Head of caudate nucleus (tissue), 42 donors: ENCODE results near the gene WFDC1.

Source experiments
- DNase-seq, 42 donors: peaks; one replicate each; pipeline versions ENCODE4 v3.0.0 to v3.0.0-alpha.2; 2020 to 2021; ENCODE audit warnings: mixed read lengths in 7 of 42
- intact Hi-C: fragments of 100-400 bp; cut with DNase I; formaldehyde crosslinking; loops from one replicate; pipeline ENCODE4 v1.15.0; 2022

Gene WFDC1

DNA sequence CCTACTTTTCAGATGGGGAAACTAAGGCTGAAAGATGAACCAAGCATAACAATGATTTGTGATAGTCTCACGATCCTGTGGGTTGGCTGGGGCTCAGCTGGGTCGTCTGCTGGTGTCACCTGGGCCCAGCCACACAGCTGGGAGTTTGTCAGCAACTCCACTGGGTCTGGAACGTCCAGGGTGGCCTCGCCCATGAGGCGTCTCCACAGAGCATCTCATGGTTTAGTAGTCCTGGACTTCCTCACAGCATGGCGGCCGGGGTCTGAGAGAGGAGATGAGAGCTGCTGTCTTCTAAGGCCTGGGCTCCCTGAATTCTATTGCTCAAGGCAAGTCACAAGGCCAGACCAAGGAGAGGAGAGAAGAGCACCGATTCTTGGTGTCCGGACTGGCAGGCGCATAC, 24.1 kb upstream of the WFDC1 start:
- intact Hi-C loops = no loop called here

DNA sequence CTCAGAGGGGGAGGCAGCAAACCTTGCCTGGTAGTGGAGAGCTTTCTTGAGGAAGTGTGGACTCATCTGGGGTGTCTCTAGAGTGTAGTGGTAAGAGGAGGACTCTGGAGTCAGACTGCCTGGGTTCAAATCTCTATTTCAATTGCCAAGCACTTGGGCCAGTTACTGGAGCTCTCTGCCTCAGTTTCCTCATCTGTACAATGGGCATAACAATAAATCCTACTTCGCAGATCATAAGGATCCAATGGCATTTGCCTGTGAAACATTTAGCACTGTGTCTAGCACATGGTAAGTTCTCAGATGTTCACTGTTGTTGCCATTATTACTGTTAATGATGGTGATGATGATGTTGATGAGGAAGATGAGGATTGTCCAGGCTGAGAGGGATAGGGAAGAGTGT, 23.6 kb upstream of the WFDC1 start:
- intact Hi-C loops = no loop called here
- DNase-seq = no peak

More for the DNA sequence above, 24.1 kb upstream of the WFDC1 start:
- DNase-seq = no peak

DNA sequence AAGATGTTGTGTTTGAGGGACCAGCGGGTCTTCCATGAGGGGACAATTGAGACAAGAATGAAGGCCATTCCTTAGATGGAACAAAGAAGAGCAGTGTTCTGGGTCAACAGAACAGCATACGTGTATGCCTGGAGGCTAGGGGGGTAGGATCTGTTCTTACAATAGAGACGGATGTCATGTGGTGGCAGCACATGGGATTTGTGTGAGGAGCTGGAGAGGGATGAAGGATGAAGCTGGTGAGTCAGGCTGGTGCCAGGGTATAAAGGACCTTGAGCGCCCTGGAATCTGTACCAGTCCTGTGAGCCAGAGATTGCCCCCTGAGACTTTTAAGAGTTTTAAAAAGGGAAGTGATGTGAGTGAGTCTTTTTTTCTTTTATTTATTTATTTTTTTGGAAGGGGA, 22.8 kb upstream of the WFDC1 start:
- no peak for DNase-seq
- intact Hi-C loops = no loop called here

DNA sequence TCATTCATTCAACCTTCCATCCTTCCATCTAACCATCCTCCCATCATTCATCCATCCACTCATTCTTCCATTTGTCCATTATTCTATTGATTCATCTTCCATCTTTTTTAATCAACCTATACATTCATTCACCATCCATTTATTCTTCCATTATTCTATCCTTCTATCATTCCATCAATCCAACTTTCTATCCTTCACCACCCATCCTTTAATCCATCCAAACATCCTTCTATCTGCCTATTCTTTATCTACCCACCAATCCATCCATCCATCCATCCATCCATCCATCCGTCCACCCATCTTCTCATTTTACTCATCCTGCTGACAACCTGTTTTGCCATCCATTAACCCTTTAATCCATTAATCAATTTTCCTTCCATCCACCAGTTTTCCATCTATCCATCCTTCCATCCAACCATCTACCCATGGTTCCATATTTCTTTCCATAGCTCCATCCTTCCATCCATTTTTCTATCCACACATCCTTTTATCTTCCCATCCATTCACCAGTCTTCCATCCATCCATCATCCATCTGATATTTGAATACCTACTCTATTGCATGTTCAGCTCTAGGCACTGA, 21.8 kb upstream of the WFDC1 start:
- intact Hi-C loops = no loop called here
- no peak for DNase-seq

DNA sequence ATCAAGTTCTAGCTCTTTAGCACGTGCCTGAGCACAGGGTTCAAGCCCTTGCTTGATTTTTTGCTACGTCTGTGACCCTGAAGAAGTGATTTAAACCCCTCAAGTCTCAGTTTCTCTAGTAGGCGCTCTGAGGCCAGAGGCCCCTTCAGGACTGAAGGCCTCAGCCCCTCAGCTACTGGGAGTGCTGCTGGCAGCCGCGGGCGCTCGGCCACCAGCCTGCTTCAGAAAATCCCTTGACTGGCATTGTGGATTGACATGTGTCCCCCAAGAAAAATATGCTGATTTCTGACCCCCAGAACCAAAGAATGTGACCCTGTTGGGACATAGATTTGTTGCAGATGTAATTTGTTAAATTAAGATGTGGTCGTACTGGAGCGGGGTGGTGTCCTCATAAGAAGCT, 20.2 kb upstream of the WFDC1 start:
- intact Hi-C loops = no loop called here
- DNase-seq = no peak

DNA sequence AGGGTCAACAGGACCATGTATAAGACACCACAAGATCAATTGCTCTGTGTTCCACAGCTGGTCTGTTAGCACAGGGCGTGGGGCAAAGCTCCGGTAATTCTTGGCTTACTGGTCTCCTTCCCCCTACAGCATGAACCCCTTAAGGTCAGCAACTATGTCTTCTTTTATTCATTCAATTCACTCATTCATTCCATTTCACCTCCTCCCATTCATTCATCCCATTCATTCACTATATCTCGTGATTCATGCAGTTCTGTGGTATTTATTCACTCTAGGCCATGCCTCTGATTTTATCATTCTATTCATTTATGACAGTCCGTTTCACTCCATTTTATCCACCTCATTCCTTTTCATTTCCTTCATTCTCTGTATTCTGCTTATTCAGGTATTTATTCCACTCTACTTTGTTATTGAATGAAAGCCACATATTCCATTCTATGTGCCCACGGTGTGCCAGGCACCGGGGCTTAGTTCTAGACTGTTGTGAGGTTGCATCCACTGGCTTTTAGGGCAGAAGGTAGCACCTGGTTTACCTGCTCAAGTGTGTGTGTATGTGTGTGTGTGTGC, 19.0 kb upstream of the WFDC1 start:
- DNase-seq = no peak
- intact Hi-C loops = loop anchor here (2.0 to 5.0 kb wide), 2 partner anchors 132 to 209 kb away; no protein-coding TSS in a partner anchor

DNA sequence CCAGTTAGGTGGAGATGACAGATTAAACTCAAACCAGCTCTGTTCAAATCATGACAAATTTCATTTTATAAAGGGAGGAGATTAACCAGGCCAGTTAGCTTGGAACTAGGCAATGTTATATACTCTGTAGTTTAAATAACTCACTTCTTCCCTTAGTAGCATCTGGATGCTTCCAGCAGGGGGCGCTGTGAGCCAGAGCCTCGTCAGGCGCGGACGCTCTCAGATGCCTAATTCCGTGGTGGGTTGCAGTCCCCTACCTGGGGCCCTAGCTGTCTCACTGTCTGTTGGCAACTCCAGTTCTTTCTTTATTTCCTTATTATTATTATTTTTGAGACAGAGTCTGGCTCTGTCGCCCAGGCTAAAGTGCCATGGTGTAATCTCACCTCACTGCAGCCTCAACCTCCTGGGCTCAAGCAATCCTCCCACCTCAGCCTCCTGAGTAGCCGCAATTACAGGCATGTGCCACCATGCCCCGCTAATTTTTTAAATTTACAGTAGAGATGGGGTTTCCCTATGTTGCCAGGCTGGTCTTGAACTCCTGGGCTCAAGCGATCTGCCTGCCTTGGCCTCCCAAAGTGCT, 17.3 kb upstream of the WFDC1 start:
- peak; percentile 42 to 96 (median 84) for DNase-seq
- intact Hi-C loops = loop anchor here (2.0 to 5.0 kb wide), 2 partner anchors 130 to 207 kb away; no protein-coding TSS in a partner anchor

DNA sequence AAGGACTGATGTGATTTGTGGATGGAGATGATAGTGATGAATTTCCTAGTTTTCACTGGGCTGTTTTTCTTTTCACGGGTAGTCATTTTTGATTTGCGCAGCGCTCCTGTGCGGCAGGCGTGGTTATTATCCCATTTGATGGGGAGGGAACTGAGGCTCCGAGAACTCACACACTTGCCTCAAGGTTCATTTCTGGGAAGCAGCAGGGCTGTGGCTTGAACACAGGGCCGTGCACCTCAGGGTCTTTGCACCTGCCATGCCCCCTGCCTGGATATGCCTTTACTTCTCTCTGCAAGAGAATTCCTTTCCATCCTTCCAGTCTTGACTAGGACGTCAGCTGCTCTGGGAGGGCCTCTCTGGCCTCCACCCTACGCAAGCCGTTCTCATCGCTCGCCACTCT, 16.3 kb upstream of the WFDC1 start:
- intact Hi-C loops = loop anchor here (5.0 kb wide), 1 partner anchor 129 kb away; no protein-coding TSS in a partner anchor
- no peak for DNase-seq

DNA sequence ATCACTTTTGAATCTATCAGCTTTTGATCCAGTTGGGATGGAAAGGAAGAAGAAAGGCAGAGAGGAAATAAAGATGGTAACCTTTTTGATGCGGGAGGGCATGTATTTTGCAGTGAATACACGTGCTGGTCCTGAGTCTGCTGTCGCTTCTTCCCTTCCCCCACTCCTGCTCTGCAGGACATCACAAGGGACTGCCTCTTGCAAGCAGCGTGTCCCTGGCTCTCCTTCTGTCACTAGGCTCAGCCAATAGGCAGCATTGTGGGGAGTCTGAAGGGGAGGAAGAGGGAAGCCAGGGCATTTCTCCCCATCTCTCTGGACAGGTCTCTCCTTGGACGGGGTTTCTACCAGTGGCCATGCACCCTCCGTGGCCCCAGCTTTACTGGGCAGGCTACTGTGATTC, 15.7 kb upstream of the WFDC1 start:
- DNase-seq = peak in 39 of 42 donors; percentile 24 to 81 (median 57)
- intact Hi-C loops = loop anchor here (5.0 kb wide), 1 partner anchor 128 kb away; no protein-coding TSS in a partner anchor

DNA sequence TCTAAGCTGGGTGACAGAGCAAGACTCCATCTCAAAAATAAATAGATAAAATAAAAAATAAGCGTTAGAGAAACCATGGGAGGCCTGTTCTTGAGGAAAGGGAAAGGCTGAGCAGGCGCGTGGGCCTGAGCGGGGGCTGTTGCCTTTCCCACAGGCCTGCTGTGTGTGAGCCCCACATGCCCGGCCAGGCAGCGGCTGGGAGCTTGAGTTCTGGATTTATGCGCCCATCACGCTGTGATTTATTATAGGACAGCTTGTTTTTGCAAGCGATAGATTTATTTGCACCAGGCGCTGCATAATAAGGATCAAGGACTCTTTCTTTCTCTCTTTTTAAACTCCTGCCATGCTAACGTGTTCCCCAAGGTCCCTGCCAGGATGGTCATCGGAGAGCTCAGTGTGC, 14.8 kb upstream of the WFDC1 start:
- DNase-seq = no peak
- intact Hi-C loops = loop anchor here (5.0 kb wide), 1 partner anchor 127 kb away; no protein-coding TSS in a partner anchor

DNA sequence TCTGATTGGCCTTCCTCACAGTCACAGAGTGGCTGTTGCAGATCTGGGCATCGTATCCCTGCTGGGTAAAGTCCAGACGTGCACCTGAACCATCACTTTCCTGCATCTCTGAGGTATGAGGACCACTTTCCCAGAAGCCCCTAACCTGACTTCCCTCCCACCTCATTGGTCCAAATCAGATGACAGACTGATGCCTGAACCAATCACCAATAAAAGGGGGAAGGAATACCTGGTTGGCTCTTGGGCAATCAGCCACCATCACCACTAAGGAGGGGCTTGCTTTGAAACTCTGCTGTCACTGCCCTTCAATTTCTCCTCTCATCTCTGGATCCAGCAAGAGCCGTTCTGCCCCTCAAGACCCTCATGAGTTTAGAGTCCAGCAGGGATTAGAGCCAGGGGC, 13.6 kb upstream of the WFDC1 start:
- DNase-seq = no peak
- intact Hi-C loops = no loop called here

DNA sequence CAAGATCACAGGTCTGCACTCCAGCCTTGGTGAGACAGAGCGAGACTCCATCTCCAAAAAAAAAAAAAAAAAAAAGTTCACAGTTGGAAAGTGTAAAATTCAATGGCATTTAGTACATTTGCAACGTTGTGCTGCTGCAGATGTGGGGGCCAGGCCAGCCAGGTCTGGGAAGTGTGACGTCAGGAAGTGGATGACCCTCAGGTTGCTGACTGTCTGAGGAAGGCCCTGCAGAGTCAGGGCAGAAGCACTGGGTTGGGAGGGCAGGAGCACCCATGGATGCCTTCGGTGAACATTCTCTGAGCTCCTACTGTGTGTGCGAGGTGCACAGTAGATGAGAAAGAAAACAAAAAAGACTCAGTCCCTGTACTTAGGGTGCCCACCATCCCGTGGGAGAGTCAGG, 12.1 kb upstream of the WFDC1 start:
- intact Hi-C loops = no loop called here
- no peak for DNase-seq

DNA sequence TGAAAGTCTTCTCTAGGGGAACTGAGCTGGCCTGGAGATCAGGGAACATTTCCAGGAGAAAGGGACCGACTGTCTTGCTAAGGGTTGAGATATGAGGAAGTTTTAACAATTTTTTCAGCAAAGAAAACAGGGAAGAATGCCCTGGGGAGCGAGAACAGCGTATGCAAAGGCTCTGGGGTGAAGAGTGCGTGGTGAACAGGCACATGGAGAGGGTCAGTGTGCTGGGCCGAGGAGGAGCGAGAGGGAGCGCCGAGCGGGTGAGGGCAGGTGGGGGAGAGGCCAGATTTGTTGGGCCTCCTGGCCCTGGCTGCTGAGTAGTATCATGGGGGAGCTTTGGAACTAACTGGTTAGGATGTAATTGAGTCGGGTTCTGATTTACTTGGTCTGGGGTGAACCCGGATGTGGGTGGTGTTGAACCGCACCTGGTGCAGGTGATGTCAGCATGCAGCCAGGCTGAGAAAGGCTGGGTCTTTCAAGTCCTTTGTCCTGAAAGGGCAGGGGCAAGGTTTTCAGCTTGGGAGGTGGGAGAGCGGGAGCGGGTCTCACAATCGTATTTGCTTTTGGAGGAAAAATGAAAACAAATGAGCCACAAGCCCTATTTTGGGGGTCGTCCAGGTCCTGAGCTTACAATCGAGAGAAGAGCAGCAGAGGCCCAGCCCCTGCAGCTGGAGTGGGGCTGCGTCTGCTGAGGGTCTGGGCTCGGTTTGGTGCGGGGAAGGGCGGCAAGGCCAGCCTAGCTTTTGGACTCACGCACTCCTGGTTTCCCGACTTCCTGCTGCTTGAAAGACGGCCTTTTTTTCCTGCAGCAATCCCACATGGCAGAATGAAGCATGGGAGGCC, 11.1 kb upstream of the WFDC1 start:
- intact Hi-C loops = no loop called here
- DNase-seq = no peak

DNA sequence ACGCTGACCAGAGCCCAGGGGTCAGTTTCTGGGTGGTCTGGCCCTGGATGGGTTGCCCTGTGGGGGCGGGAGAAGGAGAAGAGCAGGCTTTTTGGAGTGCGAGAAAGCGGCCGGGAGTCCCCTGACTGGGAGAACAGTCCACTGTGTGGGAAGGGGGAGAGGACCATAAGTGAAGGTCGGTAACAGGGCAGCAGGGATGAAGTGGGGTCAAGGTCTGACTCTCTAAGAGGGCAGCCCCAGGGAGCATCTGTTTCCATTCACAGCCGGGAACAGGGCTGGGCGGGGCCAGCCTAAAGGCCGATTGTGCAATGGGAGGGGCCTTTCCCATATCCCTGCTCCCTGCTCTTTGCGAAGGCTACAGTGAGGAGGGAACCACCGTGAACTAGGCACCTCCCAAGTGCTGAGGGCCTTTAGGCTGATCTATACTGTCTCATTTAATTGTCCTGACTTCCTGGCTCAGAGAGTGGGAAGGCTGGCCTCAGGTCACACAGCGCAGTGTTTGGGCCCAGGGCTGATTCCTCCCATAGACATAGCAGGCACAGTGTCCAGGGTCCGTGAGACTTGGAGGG, 10.4 kb upstream of the WFDC1 start:
- intact Hi-C loops = no loop called here
- DNase-seq = no peak

DNA sequence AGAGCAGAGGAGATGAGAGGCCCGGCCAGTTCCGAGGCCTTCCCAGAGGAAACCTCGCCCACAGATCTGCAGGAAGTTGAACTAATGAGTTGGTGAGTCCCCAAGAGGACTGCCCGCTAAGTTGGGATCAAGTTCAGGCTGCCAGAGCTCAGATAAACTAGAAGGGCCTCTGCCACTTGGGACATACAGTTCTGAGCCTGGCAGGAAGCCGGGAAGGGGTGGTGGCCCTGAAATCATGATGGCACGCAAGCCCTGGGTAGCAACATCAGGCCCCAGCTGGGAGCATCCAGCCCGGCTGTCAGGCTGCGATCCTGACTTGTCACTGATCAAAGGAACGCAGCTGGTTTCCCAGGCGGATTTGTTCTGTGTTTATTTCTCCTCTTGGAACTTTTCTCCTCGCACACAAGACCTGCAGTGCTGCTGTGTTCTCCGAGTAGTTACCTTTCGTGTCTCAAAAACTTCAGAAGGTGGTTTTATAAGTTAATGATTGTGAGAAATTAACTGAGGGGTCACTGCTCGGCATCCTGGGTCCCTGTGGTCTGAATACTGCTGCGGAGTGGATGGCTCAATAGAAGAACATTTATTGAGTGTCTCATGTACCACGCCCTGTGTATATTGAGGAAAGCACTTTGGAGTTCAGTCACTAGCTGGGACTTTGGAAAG, 8.0 kb upstream of the WFDC1 start:
- intact Hi-C loops = no loop called here
- no peak for DNase-seq

DNA sequence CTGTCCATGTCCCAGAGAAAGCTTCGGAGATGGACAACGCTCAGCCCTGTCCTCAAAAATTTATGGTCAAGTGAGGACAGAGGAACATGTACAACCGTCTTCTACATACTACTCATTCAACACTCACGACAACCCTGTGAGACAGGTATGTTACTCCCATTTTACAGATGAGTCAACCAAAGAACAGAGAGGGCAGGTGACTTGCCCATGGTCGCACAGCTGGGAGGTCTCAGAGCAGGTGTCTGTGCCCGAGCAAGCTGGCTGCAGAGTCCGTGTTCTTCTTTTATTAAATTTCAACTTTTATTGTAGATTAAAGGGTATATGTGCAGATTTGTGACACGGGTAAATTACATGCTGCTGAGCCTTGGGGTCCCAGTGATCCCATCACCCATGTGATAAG, 5.8 kb upstream of the WFDC1 start:
- intact Hi-C loops = no loop called here
- DNase-seq = no peak

DNA sequence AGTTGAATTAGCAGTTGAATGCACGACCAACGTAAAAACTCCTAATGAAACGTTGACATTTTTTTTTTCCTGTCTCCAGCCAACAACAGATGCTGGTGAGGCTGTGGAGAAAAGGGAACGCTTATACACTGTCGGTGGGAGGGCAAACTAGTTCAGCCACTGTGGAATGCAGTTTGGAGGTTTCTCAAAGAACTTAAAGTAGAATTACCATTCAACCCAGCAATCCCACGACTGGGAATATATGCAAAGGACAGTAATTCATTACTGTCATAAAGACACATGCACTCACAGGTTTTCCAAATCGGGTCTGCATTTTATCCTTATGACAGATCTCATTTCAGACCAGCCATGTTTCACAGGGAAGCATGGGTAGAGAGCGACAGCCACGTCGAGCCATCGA, 3.5 kb upstream of the WFDC1 start:
- DNase-seq = no peak
- intact Hi-C loops = no loop called here

DNA sequence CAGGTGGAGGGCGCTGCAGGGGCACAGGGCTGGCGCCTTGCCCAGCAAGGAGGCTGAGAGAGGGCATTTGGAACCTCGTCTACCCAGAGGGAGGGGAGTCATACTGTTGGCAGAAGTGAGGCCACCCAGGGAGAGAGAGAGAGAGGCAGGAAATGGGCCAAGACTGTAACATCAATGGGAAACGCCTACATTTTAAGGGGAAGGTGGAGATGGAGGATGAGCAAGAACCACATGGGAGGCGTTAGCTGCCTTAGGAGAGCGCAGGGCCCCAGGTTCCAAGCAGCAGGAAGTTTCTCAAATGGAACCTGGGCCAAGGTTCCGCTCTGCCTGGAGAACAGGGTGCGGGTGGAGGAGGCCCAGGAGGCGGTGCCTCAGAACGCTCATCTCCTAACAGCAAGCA, 2.7 kb upstream of the WFDC1 start:
- intact Hi-C loops = no loop called here
- DNase-seq = no peak

DNA sequence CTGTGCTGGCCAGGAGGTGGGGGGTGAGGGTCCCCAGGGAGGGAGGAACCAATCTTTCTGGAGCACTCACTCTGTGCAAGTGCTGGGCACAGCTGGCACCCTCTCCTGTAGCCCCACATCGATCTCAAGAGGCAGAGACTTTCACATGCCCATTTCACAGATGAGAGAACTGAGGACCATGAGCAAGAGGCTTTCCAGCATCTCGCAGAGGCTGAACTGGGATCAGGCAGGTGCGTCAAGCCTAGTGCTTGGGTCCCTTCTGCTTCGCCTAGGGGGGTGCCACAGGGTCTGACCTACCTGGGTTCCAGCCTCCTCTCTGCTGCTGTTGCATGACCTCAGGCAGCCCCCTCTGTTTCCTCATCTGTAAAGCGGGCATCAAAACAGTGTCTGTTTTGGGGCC, 1.3 kb upstream of the WFDC1 start:
- DNase-seq = no peak
- intact Hi-C loops = no loop called here
